HL-60 (cell line): ENCODE measurements around the gene NFATC1.
A peak's percentile ranks its signal among the peaks of the same experiment; 100 is the strongest.

Source experiments
- DNase-seq, 2 experiments: peaks; one replicate each; pipeline ENCODE4 v3.0.0-alpha.2; 2010 to 2020; ENCODE audit warnings: low read depth in 1 of 2, low spot score in 1 of 2
- H3K27ac ChIP-seq: fragments of 250-450 bp; sonication (Bioruptor Pico); replicated peaks from 2 replicates; pipeline ENCODE4 v1.5.1; 2020; ENCODE audit warnings: mild to moderate bottlenecking, moderate library complexity
- H3K27me3 ChIP-seq: fragments of 250-450 bp; sonication (Bioruptor Pico); 2 replicates; pipeline ENCODE4 v1.5.1; 2021; ENCODE audit warnings: mild to moderate bottlenecking, moderate library complexity; ENCODE audit not compliant: insufficient read depth, poor library complexity, severe bottlenecking
- H3K4me3 ChIP-seq: replicated peaks from 2 replicates; pipeline ENCODE4 v1.5.1; 2011; ENCODE audit warnings: mild to moderate bottlenecking, control low read depth, low read length; ENCODE audit not compliant: insufficient read depth
- GABPA ChIP-seq: IDR thresholded peaks from 2 replicates; pipeline ENCODE4 v1.6.1; 2012; ENCODE audit warnings: low read depth
- POLR2AphosphoS5 ChIP-seq: IDR thresholded peaks from 2 replicates; pipeline ENCODE4 v1.6.1; 2012; ENCODE audit warnings: low read depth
- SPI1 ChIP-seq: IDR thresholded peaks from 2 replicates; pipeline ENCODE4 v1.6.1; 2012; ENCODE audit warnings: low read depth, mild to moderate bottlenecking, borderline replicate concordance
- TF ChIP-seq, protein P1 (sequence below): IDR thresholded peaks from one replicate; pipeline ENCODE4 v1.5.1; 2011; ENCODE audit warnings: low read length, control low read depth, inconsistent platforms; ENCODE audit not compliant: insufficient read depth
- TF ChIP-seq, protein P2 (sequence below): IDR thresholded peaks from 2 replicates; pipeline ENCODE4 v1.6.1; 2012; ENCODE audit warnings: low read depth; ENCODE audit not compliant: insufficient replicate concordance

NFATC1 gene

DNA sequence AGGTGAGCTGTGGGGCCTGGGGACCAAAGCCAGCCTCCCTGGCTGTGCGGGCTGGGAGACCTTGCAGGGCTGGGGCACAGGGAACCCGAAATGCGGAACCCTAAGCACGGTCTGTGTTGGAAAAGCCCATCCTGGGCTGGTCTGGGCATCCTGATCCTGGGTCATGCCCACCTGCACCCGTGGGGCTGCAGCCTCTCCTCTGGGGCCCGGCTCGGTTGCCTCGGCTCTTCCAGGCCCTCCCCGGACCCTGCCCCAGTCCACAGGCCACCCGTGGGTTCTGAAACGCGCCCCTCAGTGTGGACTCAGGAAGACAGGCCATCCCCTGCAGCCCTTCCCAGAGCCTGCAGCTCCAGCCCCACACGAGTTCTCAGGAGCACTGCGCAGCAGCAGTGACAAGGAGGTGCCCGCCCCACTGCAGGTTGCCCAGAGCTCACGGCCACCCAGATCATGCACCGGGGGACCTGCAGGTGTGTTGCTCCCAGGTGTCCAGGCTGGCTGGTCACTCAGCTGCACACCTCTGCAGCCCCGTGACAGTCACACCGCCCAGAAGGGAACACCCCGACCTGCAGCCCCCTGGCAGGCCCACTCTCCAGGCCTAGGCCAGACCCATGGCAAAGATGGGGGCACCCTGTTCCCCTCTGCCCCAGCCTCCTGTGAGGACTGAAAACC is 12.2 kb upstream of the NFATC1 start:
- peak; percentile 10; the same call in 1 of the 2 replicates for TF ChIP-seq POLR2AphosphoS5
- TF ChIP-seq, protein P1, sequence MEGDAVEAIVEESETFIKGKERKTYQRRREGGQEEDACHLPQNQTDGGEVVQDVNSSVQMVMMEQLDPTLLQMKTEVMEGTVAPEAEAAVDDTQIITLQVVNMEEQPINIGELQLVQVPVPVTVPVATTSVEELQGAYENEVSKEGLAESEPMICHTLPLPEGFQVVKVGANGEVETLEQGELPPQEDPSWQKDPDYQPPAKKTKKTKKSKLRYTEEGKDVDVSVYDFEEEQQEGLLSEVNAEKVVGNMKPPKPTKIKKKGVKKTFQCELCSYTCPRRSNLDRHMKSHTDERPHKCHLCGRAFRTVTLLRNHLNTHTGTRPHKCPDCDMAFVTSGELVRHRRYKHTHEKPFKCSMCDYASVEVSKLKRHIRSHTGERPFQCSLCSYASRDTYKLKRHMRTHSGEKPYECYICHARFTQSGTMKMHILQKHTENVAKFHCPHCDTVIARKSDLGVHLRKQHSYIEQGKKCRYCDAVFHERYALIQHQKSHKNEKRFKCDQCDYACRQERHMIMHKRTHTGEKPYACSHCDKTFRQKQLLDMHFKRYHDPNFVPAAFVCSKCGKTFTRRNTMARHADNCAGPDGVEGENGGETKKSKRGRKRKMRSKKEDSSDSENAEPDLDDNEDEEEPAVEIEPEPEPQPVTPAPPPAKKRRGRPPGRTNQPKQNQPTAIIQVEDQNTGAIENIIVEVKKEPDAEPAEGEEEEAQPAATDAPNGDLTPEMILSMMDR, result no peak

DNA sequence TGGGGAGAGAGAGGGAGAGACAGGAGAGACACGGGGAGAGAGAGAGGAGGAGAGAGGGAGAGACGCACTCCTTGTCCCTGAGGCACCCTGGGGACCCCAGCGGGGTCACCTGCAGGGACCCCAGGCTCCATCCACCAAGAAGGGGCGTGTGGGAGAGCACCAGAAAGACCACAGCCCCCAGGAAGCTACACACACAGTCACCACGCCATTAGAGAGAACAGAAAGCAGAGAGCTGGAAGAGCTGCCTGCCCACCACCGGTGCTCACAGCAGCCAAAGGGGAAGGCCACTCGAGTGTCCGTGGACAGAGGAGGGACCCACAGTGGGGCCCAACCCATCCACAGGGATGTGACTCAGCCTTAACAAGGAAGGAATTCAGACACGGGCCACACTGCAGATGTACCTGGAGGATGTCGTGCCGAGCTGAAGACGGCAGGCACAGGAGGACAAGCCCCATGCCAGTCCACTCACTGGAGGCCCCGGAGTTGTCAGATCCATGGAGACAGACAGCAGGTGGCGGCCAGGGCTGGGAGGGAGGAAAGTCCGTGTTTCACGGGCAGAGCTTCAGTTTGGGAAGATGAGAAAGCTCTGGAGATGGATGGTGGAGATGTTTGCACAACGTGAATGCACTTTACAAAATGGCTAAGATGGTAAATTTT is 11.5 kb upstream of the NFATC1 start:
- no peak for DNase-seq

More for the DNA sequence above, 12.2 kb upstream of the NFATC1 start:
- Histone ChIP-seq H3K4me3 (no peak overlapping the region), H3K27me3 (no peaks in the 10 kb centered on the region), H3K27ac (no peak overlapping the region)
- no peak for DNase-seq

DNA sequence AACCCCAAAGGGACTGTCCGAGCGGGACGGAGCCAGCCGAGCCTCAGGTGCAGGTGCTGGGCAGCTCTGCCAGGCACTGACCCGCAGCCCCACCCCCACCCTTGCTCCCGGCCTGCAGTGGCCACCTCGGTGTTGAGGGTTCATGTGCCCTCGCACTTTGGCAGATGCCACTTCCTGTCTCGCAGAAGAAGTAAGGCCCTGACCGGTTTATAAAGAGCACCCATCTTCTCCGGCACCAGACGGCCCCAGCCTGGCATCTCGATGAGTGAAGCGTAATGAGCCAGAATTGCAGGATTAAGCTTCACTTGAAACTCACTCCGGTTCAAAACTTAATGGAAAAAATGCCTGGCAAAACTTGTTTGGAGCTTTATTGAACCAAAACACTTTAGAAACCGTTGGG is 10.9 kb upstream of the NFATC1 start:
- Histone ChIP-seq H3K27me3 (no peaks in the 10 kb centered on the region), H3K27ac (no peak overlapping the region), H3K4me3 (no peak overlapping the region)
- TF ChIP-seq GABPA (no peak), POLR2AphosphoS5 (no peak), SPI1 (no peak)
- TF ChIP-seq, protein P2, sequence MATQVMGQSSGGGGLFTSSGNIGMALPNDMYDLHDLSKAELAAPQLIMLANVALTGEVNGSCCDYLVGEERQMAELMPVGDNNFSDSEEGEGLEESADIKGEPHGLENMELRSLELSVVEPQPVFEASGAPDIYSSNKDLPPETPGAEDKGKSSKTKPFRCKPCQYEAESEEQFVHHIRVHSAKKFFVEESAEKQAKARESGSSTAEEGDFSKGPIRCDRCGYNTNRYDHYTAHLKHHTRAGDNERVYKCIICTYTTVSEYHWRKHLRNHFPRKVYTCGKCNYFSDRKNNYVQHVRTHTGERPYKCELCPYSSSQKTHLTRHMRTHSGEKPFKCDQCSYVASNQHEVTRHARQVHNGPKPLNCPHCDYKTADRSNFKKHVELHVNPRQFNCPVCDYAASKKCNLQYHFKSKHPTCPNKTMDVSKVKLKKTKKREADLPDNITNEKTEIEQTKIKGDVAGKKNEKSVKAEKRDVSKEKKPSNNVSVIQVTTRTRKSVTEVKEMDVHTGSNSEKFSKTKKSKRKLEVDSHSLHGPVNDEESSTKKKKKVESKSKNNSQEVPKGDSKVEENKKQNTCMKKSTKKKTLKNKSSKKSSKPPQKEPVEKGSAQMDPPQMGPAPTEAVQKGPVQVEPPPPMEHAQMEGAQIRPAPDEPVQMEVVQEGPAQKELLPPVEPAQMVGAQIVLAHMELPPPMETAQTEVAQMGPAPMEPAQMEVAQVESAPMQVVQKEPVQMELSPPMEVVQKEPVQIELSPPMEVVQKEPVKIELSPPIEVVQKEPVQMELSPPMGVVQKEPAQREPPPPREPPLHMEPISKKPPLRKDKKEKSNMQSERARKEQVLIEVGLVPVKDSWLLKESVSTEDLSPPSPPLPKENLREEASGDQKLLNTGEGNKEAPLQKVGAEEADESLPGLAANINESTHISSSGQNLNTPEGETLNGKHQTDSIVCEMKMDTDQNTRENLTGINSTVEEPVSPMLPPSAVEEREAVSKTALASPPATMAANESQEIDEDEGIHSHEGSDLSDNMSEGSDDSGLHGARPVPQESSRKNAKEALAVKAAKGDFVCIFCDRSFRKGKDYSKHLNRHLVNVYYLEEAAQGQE, result no peak
- DNase-seq, result no peak

More for the DNA sequence above, 11.5 kb upstream of the NFATC1 start:
- no peaks in the 10 kb centered on the region for H3K27me3 ChIP-seq
- no peak overlapping the region for H3K27ac ChIP-seq
- TF ChIP-seq GABPA (no peak), POLR2AphosphoS5 (peak; percentile 7; the same call in 1 of the 2 replicates)
- H3K4me3 ChIP-seq, result no peak overlapping the region

DNA sequence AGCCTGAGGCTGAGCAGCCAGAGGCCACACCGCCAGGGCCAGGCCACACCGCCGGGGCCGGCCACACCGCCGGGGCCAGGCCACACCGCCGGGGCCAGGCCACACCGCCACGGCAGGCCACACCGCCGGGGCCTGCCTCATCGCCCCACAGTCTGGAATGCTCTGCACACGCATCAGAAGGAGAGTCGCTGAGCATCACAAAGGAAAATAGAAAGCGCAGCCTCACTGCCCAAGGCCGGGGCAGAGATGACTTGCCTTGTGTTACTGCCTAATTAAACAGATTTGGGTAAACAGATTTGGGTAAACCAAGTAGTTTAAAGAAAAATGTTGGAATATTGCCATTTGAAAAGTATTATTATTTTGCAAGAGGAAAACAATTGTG is 10.4 kb upstream of the NFATC1 start:
- H3K27ac ChIP-seq, result no peak overlapping the region
- no peak overlapping the region for H3K4me3 ChIP-seq
- TF ChIP-seq, protein P1, result no peak
- DNase-seq, result no peak
- H3K27me3 ChIP-seq, result no peaks in the 10 kb centered on the region

DNA sequence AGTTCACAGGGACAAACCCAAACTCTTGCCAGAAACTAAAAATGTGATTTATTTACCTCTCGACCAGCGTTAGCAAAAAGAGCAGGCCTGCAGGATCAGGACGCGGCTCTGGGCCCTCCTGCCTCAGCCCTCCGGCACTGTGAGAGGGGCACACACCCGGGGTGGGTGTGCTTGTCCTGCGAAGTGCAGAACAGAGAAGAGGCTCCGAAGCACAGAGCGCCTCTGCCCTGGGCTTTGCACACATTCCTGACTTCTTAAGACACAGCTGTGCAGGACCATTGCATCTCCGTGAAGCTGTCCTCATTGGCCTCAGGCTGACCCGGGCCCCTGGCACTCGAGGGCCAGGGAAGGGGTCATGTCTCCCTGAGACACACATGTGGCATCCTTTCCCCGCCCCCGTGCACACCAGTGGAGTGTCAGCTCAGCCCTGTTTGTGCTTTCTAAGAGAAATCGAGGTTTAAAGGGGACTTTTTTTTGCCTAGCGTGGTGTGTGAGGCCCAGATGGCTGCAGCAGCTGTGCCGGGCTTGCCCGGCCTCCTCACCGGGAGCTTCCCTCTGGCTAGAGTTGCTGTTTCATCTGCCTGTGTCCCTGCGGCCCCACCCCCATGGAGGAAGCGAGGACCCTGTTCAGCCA is 9.9 kb upstream of the NFATC1 start:
- H3K27me3 ChIP-seq, result no peaks in the 10 kb centered on the region
- TF ChIP-seq, protein P2, result no peak
- TF ChIP-seq, protein P1, result no peak
- TF ChIP-seq SPI1, result no peak
- TF ChIP-seq GABPA, result no peak
- no peak for TF ChIP-seq POLR2AphosphoS5
- no peak for DNase-seq

More for the DNA sequence above, 9.9 kb upstream of the NFATC1 start:
- Histone ChIP-seq H3K27ac (no peak overlapping the region), H3K4me3 (no peak overlapping the region)
